Measurements from ENCODE around the gene RPS8. TPM values are rescaled to one million over a fixed set of nuclear protein-coding genes. Genes with fewer than 3 reads are reported as not detected.
A peak's percentile ranks its signal among the peaks of the same experiment; 100 is the strongest.

The RPS8 gene
- total and polyA plus RNA-seq, 2 experiments from 2014 or later: 503 to 2,179 TPM

- no peaks in the 10 kb centered on the region for H3K9me3 ChIP-seq (ENCODE audit: low read depth)
- no peaks in the 10 kb centered on the region for H3K4me1 ChIP-seq (ENCODE audit: insufficient read depth)
- DNase-seq (ENCODE audit: low spot score): no peak
- WGBS (ENCODE audit: low lambda C conversion rate, missing lambda C conversion rate): 90% methylated on average over 22 of the region's 24 CpGs
- TF ChIP-seq EZH2phosphoT487 (IDR thresholded peaks at IDR 0.05; ENCODE audit: low read depth, severe bottlenecking, unreplicated experiment): no peak
- TF ChIP-seq CTCF (IDR thresholded peaks at IDR 0.05; ENCODE audit: poor library complexity): no peak
- no peak for TF ChIP-seq EZH2 (IDR thresholded peaks at IDR 0.05; ENCODE audit: borderline replicate concordance)
- H3K27ac ChIP-seq: no peak overlapping the region
- H3K27me3 ChIP-seq: no peaks in the 10 kb centered on the region
- no peaks in the 10 kb centered on the region for H3K79me2 ChIP-seq
- H3K4me2 ChIP-seq: no peak overlapping the region
- H2AFZ ChIP-seq: no peak overlapping the region
- no peaks in the 10 kb centered on the region for H3K36me3 ChIP-seq (replicated peaks; ENCODE audit: insufficient read depth, low read depth)
- no peaks in the 10 kb centered on the region for H4K20me1 ChIP-seq (ENCODE audit: insufficient read depth, poor library complexity, severe bottlenecking)
- no peak overlapping the region for H3K4me3 ChIP-seq
- no peaks in the 10 kb centered on the region for H3K9me2 ChIP-seq (replicated peaks; ENCODE audit: insufficient read depth)
Observed at GRCh38 chr1:44826375-44827196, 51.2 kb downstream of the RPS8 start.

GRCh38 chr1:44827197-44828002 is 52.1 kb downstream of the RPS8 start:
- H3K36me3 ChIP-seq (replicated peaks; ENCODE audit: insufficient read depth, low read depth): no peaks in the 10 kb centered on the region
- H3K79me2 ChIP-seq: no peaks in the 10 kb centered on the region
- H3K4me2 ChIP-seq: no peak overlapping the region
- H3K27ac ChIP-seq: no peak overlapping the region
- no peak overlapping the region for H2AFZ ChIP-seq
- TF ChIP-seq EZH2phosphoT487 (IDR thresholded peaks at IDR 0.05; ENCODE audit: low read depth, severe bottlenecking, unreplicated experiment): no peak
- TF ChIP-seq EZH2 (IDR thresholded peaks at IDR 0.05; ENCODE audit: borderline replicate concordance): no peak
- TF ChIP-seq CTCF (IDR thresholded peaks at IDR 0.05; ENCODE audit: poor library complexity): no peak
- 88% methylated on average over 25 of the region's 28 CpGs for WGBS (ENCODE audit: low lambda C conversion rate, missing lambda C conversion rate)
- no peaks in the 10 kb centered on the region for H3K27me3 ChIP-seq
- no peaks in the 10 kb centered on the region for H4K20me1 ChIP-seq (ENCODE audit: insufficient read depth, poor library complexity, severe bottlenecking)
- no peak overlapping the region for H3K4me3 ChIP-seq
- DNase-seq (ENCODE audit: low spot score): no peak
- no peaks in the 10 kb centered on the region for H3K9me3 ChIP-seq (ENCODE audit: low read depth)
- H3K9me2 ChIP-seq (replicated peaks; ENCODE audit: insufficient read depth): no peaks in the 10 kb centered on the region
- H3K4me1 ChIP-seq (ENCODE audit: insufficient read depth): no peaks in the 10 kb centered on the region

- no peak overlapping the region for H2AFZ ChIP-seq
- H4K20me1 ChIP-seq (ENCODE audit: insufficient read depth, poor library complexity, severe bottlenecking): no peaks in the 10 kb centered on the region
- H3K4me3 ChIP-seq: no peak overlapping the region
- no peaks in the 10 kb centered on the region for H3K9me3 ChIP-seq (ENCODE audit: low read depth)
- H3K27me3 ChIP-seq: no peaks in the 10 kb centered on the region
- H3K36me3 ChIP-seq (replicated peaks; ENCODE audit: insufficient read depth, low read depth): no peaks in the 10 kb centered on the region
- no peaks in the 10 kb centered on the region for H3K9me2 ChIP-seq (replicated peaks; ENCODE audit: insufficient read depth)
- H3K4me2 ChIP-seq: no peak overlapping the region
- no peak overlapping the region for H3K27ac ChIP-seq
- no peak for DNase-seq (ENCODE audit: low spot score)
- H3K79me2 ChIP-seq: no peaks in the 10 kb centered on the region
- 99% methylated on average over 21 of the region's 21 CpGs for WGBS (ENCODE audit: low lambda C conversion rate, missing lambda C conversion rate)
- no peaks in the 10 kb centered on the region for H3K4me1 ChIP-seq (ENCODE audit: insufficient read depth)
- TF ChIP-seq CTCF (IDR thresholded peaks at IDR 0.05; ENCODE audit: poor library complexity): no peak
- no peak for TF ChIP-seq EZH2phosphoT487 (IDR thresholded peaks at IDR 0.05; ENCODE audit: low read depth, severe bottlenecking, unreplicated experiment)
- TF ChIP-seq EZH2 (IDR thresholded peaks at IDR 0.05; ENCODE audit: borderline replicate concordance): no peak
Observed at GRCh38 chr1:44828003-44828651, 52.8 kb downstream of the RPS8 start.

Small RNAs within 50 kb of the gene (small RNA-seq; reads per million reads assigned to genes)
- 1.9 reads per million, percentile 86 among the genes with 10 or more reads in this experiment for gene RNU5D-1
- 239 reads per million, percentile 98 among the genes with 10 or more reads in this experiment for gene SNORD38A
- not detected for gene SNORD38B
- gene SNORD46: 6,150 reads per million, percentile 100 among the genes with 10 or more reads in this experiment
- not detected for gene SNORD55

Other genes with a start within 250 kb of the RPS8 start
- 6.9 and 11.7 TPM in 2 replicates for gene TMEM53, start 101.1 kb upstream of the RPS8 start, total RNA-seq
- gene TMEM53, start 101.1 kb upstream of the RPS8 start, polyA plus RNA-seq: 27.5 and 37.4 TPM in 2 replicates
- 1.2 and 3.1 TPM in 2 replicates for gene ARMH1, start 100.8 kb upstream of the RPS8 start, total RNA-seq
- gene ARMH1, start 100.8 kb upstream of the RPS8 start, polyA plus RNA-seq: 6.1 and 6.3 TPM in 2 replicates
- not detected in 2 replicates for gene RNU5D-1, start 44.4 kb upstream of the RPS8 start, total RNA-seq
- gene RNU5D-1, start 44.4 kb upstream of the RPS8 start, polyA plus RNA-seq: not detected in 2 replicates
- 4.1 and 5.8 TPM in 2 replicates for gene KIF2C, start 35.7 kb upstream of the RPS8 start, total RNA-seq
- 6.7 and 8.8 TPM in 2 replicates for gene KIF2C, start 35.7 kb upstream of the RPS8 start, polyA plus RNA-seq
- 0.72 and 0.83 TPM in 2 replicates for gene BEST4, start 12.6 kb downstream of the RPS8 start, total RNA-seq
- 0.48 and 2.2 TPM in 2 replicates for gene BEST4, start 12.6 kb downstream of the RPS8 start, polyA plus RNA-seq
- gene PLK3, start 24.8 kb downstream of the RPS8 start, total RNA-seq: 8.9 and 18.2 TPM in 2 replicates
- gene PLK3, start 24.8 kb downstream of the RPS8 start, polyA plus RNA-seq: 38.7 and 40.1 TPM in 2 replicates
- 0.30 and 1.6 TPM in 2 replicates for gene DYNLT4, start 31.8 kb downstream of the RPS8 start, total RNA-seq
- gene DYNLT4, start 31.8 kb downstream of the RPS8 start, polyA plus RNA-seq: 2.2 and 3.0 TPM in 2 replicates
- gene BTBD19, start 33.0 kb downstream of the RPS8 start, total RNA-seq: 4.8 and 5.5 TPM in 2 replicates
- 16.8 and 20.6 TPM in 2 replicates for gene BTBD19, start 33.0 kb downstream of the RPS8 start, polyA plus RNA-seq
- gene PTCH2, start 67.7 kb downstream of the RPS8 start, total RNA-seq: 0.43 and 0.56 TPM in 2 replicates
- 1.3 and 2.5 TPM in 2 replicates for gene PTCH2, start 67.7 kb downstream of the RPS8 start, polyA plus RNA-seq
- 11.8 and 17.8 TPM in 2 replicates for gene EIF2B3, start 211.1 kb downstream of the RPS8 start, total RNA-seq
- gene EIF2B3, start 211.1 kb downstream of the RPS8 start, polyA plus RNA-seq: 17.3 and 18.4 TPM in 2 replicates
- 27.1 and 27.6 TPM in 2 replicates for gene HECTD3, start 235.8 kb downstream of the RPS8 start, total RNA-seq
- gene HECTD3, start 235.8 kb downstream of the RPS8 start, polyA plus RNA-seq: 39.1 and 39.3 TPM in 2 replicates
- 77.1 and 91.8 TPM in 2 replicates for gene UROD, start 236.7 kb downstream of the RPS8 start, total RNA-seq
- gene UROD, start 236.7 kb downstream of the RPS8 start, polyA plus RNA-seq: 152 and 167 TPM in 2 replicates